COLO829 (cell line): ENCODE data around the gene HYDIN.

Experiments
- DNase-seq: peaks from one replicate; pipeline ENCODE4 v3.0.0; 2012; ENCODE audit warnings: low spot score

The HYDIN gene

GRCh38 chr16:70760221-70760620 is 470.3 kb downstream of the HYDIN start:
- no peak for DNase-seq

DNA sequence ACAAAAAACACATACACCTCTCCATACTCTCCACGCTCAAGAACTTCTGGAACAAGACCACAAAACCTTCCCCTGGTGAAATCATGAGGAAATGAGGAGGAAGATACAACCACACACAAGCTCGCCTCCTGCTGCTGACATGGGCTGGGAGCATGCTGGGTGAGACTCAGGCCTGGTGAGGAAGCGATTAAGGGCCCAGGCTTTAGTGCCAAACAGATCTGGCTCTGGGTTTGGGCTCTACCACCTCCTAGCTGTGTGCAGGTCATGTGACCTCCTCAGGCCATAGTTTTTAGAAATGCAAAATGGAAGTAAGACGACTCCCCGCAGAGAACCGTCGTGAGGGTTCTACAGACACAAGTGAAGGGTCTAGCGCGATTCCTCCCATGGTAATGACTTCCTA is 470.9 kb downstream of the HYDIN start:
- DNase-seq: no peak

DNA sequence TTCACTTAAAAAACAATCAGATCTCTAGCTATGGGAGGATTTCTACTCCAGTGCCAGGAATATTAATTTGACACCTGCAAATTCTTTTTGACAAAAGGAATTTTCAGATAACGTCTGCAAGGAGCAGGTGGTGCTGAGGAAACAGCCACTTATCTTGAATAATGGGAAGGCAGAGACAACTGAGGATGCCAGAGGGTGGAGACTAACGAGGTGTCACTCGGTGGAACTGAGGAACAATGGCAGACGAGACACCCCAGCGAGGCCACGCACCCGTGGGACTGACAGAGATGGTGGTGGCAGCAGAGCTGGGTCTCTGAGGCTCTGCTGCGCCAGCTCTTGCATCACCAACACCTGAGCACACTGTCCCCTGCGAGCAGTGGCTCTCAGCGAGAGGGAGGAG is 471.7 kb downstream of the HYDIN start:
- DNase-seq: no peak
